Ramos (cell line): ENCODE data around the gene PARP9.

ENCODE experiments used
- in situ Hi-C: fragments of 300-500 bp; cut with MboI; formaldehyde crosslinking; loops from one replicate; pipeline ENCODE4 v1.14.3; 2022; ENCODE audit warnings: low sequenced_read_pairs; ENCODE audit not compliant: unreplicated experiment

Gene PARP9

GRCh38 chr3:122564155-122564912 lies at the start of gene PARP9, which contains the start of gene DTX3L:
TSS of gene PARP9 (minus strand) at chr3:122564300. CDS start at chr3:122559620, 4,680 bp downstream.
TSS of gene DTX3L (plus strand) at chr3:122564338. CDS start at chr3:122564427, 89 bp downstream.
- in situ Hi-C loops = loop anchor here (10.0 kb wide), 1 partner anchor 110 kb away; no protein-coding TSS in a partner anchor

DNA sequence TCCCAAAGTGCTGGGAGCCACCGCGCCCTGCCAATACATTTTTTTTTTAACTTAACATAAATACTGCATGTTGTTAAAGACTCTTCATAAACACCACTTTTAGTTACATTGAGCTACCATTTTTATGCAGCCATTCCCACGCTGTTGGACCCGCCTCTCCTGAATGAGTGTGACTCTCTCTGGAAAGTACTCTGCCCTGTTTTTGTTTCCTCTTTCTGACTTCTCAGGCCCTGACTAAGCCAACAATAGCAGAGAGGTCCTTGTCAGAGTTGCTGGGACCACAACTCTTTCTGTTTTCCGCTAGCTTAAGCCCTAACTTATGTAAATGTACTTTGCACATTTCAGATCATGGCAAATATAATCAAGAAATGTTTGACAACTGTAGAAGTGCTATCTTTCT lies 48.6 kb upstream of the PARP9 start:
- in situ Hi-C loops = no loop called here

- in situ Hi-C loops = no loop called here
These were observed 45.9 kb upstream of the PARP9 start for GRCh38 chr3:122609798-122610559.

GRCh38 chr3:122608916-122609315 lies 44.8 kb upstream of the PARP9 start:
- in situ Hi-C loops = no loop called here

- in situ Hi-C loops = no loop called here
These were observed 42.2 kb upstream of the PARP9 start for GRCh38 chr3:122606330-122606729.

GRCh38 chr3:122603056-122603455 lies 39.0 kb upstream of the PARP9 start:
- in situ Hi-C loops = no loop called here

- in situ Hi-C loops = no loop called here
These were observed 38.1 kb upstream of the PARP9 start for GRCh38 chr3:122602011-122602710.

GRCh38 chr3:122598556-122598955 lies 34.5 kb upstream of the PARP9 start:
- in situ Hi-C loops = no loop called here

GRCh38 chr3:122598151-122598550 lies 34.1 kb upstream of the PARP9 start:
- in situ Hi-C loops = no loop called here

- in situ Hi-C loops = no loop called here
These were observed 29.9 kb upstream of the PARP9 start for GRCh38 chr3:122594025-122594424.

DNA sequence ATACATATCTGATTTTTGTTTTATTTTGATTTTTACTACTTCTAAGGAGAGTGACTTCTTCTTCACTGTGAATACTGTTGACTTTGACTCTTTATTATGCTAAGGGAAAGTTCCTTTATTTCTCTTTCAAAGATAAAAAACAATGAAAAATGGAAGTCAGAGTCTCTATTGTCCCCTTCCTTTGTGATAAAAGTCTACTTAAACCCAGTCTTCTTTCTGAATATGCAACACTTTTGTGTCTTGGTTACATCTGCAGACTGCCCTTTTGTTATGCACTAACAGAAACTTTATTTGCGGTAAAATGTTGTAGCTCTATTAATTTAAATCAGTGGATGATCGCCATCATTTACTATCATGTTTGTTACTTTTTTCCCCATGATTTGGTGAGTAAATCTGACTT lies 26.5 kb upstream of the PARP9 start:
- in situ Hi-C loops = no loop called here

- in situ Hi-C loops = no loop called here
These were observed 25.2 kb upstream of the PARP9 start for GRCh38 chr3:122589297-122589696.

GRCh38 chr3:122587572-122587971 lies 23.5 kb upstream of the PARP9 start:
- in situ Hi-C loops = no loop called here

- in situ Hi-C loops = no loop called here
These were observed 22.8 kb upstream of the PARP9 start for GRCh38 chr3:122586773-122587485.

- in situ Hi-C loops = no loop called here
These were observed 22.0 kb upstream of the PARP9 start for GRCh38 chr3:122586098-122586497.

- in situ Hi-C loops = no loop called here
These were observed 18.3 kb upstream of the PARP9 start for GRCh38 chr3:122582390-122582789.

GRCh38 chr3:122581622-122582021 lies 17.5 kb upstream of the PARP9 start:
- in situ Hi-C loops = no loop called here

GRCh38 chr3:122580470-122580869 lies 16.4 kb upstream of the PARP9 start:
- in situ Hi-C loops = no loop called here

GRCh38 chr3:122578069-122578740 lies 14.1 kb upstream of the PARP9 start:
- in situ Hi-C loops = no loop called here
